Measurements from ENCODE around the gene PTPRT. TPM values are rescaled to one million over a fixed set of nuclear protein-coding genes. Genes with fewer than 3 reads are reported as not detected.

The PTPRT gene
- total RNA-seq, 2 experiments from 2014 or later: not detected

GRCh38 chr20:42790111-42790510 lies 399.6 kb downstream of the PTPRT start:
- no peak for DNase-seq
- H3K9me3 Mint-ChIP-seq: peaks cover 7% of the 10 kb centered on the region
- H3K27me3 Mint-ChIP-seq: no peaks in the 10 kb centered on the region
- CTCF ChIA-PET: no interaction called here
- POLR2A ChIA-PET: no interaction called here
- no peak overlapping the region for H3K4me3 Mint-ChIP-seq
- no peaks in the 10 kb centered on the region for H3K4me1 Mint-ChIP-seq
- no peak overlapping the region for H3K27ac Mint-ChIP-seq
- H3K36me3 Mint-ChIP-seq (ENCODE audit: low read depth): no peaks in the 10 kb centered on the region

GRCh38 chr20:42788707-42789106 lies 401.0 kb downstream of the PTPRT start:
- no peak for DNase-seq
- Mint-ChIP-seq H3K36me3 (ENCODE audit: low read depth) (no peaks in the 10 kb centered on the region), H3K27ac (no peak overlapping the region), H3K27me3 (no peaks in the 10 kb centered on the region), H3K4me1 (no peaks in the 10 kb centered on the region), H3K9me3 (peaks cover 7% of the 10 kb centered on the region), H3K4me3 (no peak overlapping the region)
- CTCF ChIA-PET: interaction anchor here (0.6 kb wide), 1 partner anchor 701 kb away, joined by 5 read pairs; no protein-coding TSS in a partner anchor
- POLR2A ChIA-PET: no interaction called here

GRCh38 chr20:42785041-42785440 lies 404.7 kb downstream of the PTPRT start:
- Mint-ChIP-seq H3K9me3 (peaks cover 3% of the 10 kb centered on the region), H3K4me1 (no peaks in the 10 kb centered on the region), H3K27ac (no peak overlapping the region), H3K27me3 (no peaks in the 10 kb centered on the region), H3K36me3 (ENCODE audit: low read depth) (no peaks in the 10 kb centered on the region), H3K4me3 (no peak overlapping the region)
- DNase-seq: no peak
- CTCF ChIA-PET: no interaction called here
- POLR2A ChIA-PET: no interaction called here

- no peak for DNase-seq
- no peaks in the 10 kb centered on the region for H3K36me3 Mint-ChIP-seq (ENCODE audit: low read depth)
- CTCF ChIA-PET: no interaction called here
- no peak overlapping the region for H3K4me3 Mint-ChIP-seq
- H3K4me1 Mint-ChIP-seq: no peaks in the 10 kb centered on the region
- H3K27ac Mint-ChIP-seq: no peak overlapping the region
- no peaks in the 10 kb centered on the region for H3K27me3 Mint-ChIP-seq
- H3K9me3 Mint-ChIP-seq: no peaks in the 10 kb centered on the region
- POLR2A ChIA-PET: no interaction called here
Measured at GRCh38 chr20:42779216-42779615, 410.5 kb downstream of the PTPRT start.

- H3K4me1 Mint-ChIP-seq: no peaks in the 10 kb centered on the region
- peaks cover 11% of the 10 kb centered on the region for H3K9me3 Mint-ChIP-seq
- H3K4me3 Mint-ChIP-seq: no peak overlapping the region
- ChIA-PET POLR2A (no interaction called here), CTCF (no interaction called here)
- H3K36me3 Mint-ChIP-seq (ENCODE audit: low read depth): no peaks in the 10 kb centered on the region
- no peak for DNase-seq
- no peaks in the 10 kb centered on the region for H3K27me3 Mint-ChIP-seq
- no peak overlapping the region for H3K27ac Mint-ChIP-seq
Measured at GRCh38 chr20:42775866-42776265, 413.8 kb downstream of the PTPRT start.

- no peak overlapping the region for H3K27ac Mint-ChIP-seq
- no peak overlapping the region for H3K4me3 Mint-ChIP-seq
- DNase-seq: no peak
- peaks cover 11% of the 10 kb centered on the region for H3K9me3 Mint-ChIP-seq
- H3K36me3 Mint-ChIP-seq (ENCODE audit: low read depth): no peaks in the 10 kb centered on the region
- ChIA-PET CTCF (no interaction called here), POLR2A (no interaction called here)
- H3K4me1 Mint-ChIP-seq: no peaks in the 10 kb centered on the region
- no peaks in the 10 kb centered on the region for H3K27me3 Mint-ChIP-seq
Measured at GRCh38 chr20:42775037-42775436, 414.7 kb downstream of the PTPRT start.

GRCh38 chr20:42763015-42763414 lies 426.7 kb downstream of the PTPRT start:
- no peaks in the 10 kb centered on the region for H3K36me3 Mint-ChIP-seq (ENCODE audit: low read depth)
- H3K4me1 Mint-ChIP-seq: no peaks in the 10 kb centered on the region
- no peak for DNase-seq
- POLR2A ChIA-PET: no interaction called here
- no peak overlapping the region for H3K4me3 Mint-ChIP-seq
- CTCF ChIA-PET: no interaction called here
- H3K27me3 Mint-ChIP-seq: no peaks in the 10 kb centered on the region
- H3K9me3 Mint-ChIP-seq: peaks cover 3% of the 10 kb centered on the region
- H3K27ac Mint-ChIP-seq: no peak overlapping the region

GRCh38 chr20:42756991-42757390 lies 432.7 kb downstream of the PTPRT start:
- DNase-seq: no peak
- Mint-ChIP-seq H3K4me1 (no peaks in the 10 kb centered on the region), H3K36me3 (ENCODE audit: low read depth) (no peaks in the 10 kb centered on the region), H3K27me3 (no peaks in the 10 kb centered on the region), H3K4me3 (no peak overlapping the region), H3K9me3 (peaks cover 3% of the 10 kb centered on the region), H3K27ac (no peak overlapping the region)
- ChIA-PET POLR2A (no interaction called here), CTCF (no interaction called here)

GRCh38 chr20:42754706-42755105 lies 435.0 kb downstream of the PTPRT start:
- Mint-ChIP-seq H3K36me3 (ENCODE audit: low read depth) (no peaks in the 10 kb centered on the region), H3K9me3 (peaks cover 5% of the 10 kb centered on the region), H3K27me3 (no peaks in the 10 kb centered on the region), H3K27ac (no peak overlapping the region), H3K4me1 (no peaks in the 10 kb centered on the region), H3K4me3 (no peak overlapping the region)
- CTCF ChIA-PET: no interaction called here
- POLR2A ChIA-PET: no interaction called here
- no peak for DNase-seq

GRCh38 chr20:42752620-42753019 lies 437.1 kb downstream of the PTPRT start:
- ChIA-PET POLR2A (no interaction called here), CTCF (no interaction called here)
- no peaks in the 10 kb centered on the region for H3K4me1 Mint-ChIP-seq
- H3K36me3 Mint-ChIP-seq (ENCODE audit: low read depth): no peaks in the 10 kb centered on the region
- H3K4me3 Mint-ChIP-seq: no peak overlapping the region
- no peaks in the 10 kb centered on the region for H3K27me3 Mint-ChIP-seq
- DNase-seq: no peak
- H3K27ac Mint-ChIP-seq: no peak overlapping the region
- H3K9me3 Mint-ChIP-seq: peaks cover 4% of the 10 kb centered on the region

GRCh38 chr20:42749556-42749955 lies 440.1 kb downstream of the PTPRT start:
- ChIA-PET CTCF (no interaction called here), POLR2A (no interaction called here)
- H3K36me3 Mint-ChIP-seq (ENCODE audit: low read depth): no peaks in the 10 kb centered on the region
- no peak overlapping the region for H3K4me3 Mint-ChIP-seq
- no peaks in the 10 kb centered on the region for H3K27me3 Mint-ChIP-seq
- H3K27ac Mint-ChIP-seq: no peak overlapping the region
- H3K9me3 Mint-ChIP-seq: peaks cover 8% of the 10 kb centered on the region
- H3K4me1 Mint-ChIP-seq: no peaks in the 10 kb centered on the region
- DNase-seq: no peak

- ChIA-PET POLR2A (no interaction called here), CTCF (no interaction called here)
- no peak overlapping the region for H3K4me3 Mint-ChIP-seq
- no peaks in the 10 kb centered on the region for H3K36me3 Mint-ChIP-seq (ENCODE audit: low read depth)
- H3K27ac Mint-ChIP-seq: no peak overlapping the region
- no peak for DNase-seq
- H3K9me3 Mint-ChIP-seq: peaks cover 11% of the 10 kb centered on the region
- no peaks in the 10 kb centered on the region for H3K27me3 Mint-ChIP-seq
- H3K4me1 Mint-ChIP-seq: no peaks in the 10 kb centered on the region
Measured at GRCh38 chr20:42747765-42748411, 441.8 kb downstream of the PTPRT start.

GRCh38 chr20:42744756-42745465 lies 444.8 kb downstream of the PTPRT start:
- no peaks in the 10 kb centered on the region for H3K36me3 Mint-ChIP-seq (ENCODE audit: low read depth)
- H3K9me3 Mint-ChIP-seq: peaks cover 23% of the 10 kb centered on the region
- H3K4me1 Mint-ChIP-seq: no peaks in the 10 kb centered on the region
- no peak overlapping the region for H3K27ac Mint-ChIP-seq
- H3K4me3 Mint-ChIP-seq: no peak overlapping the region
- POLR2A ChIA-PET: no interaction called here
- CTCF ChIA-PET: no interaction called here
- H3K27me3 Mint-ChIP-seq: no peaks in the 10 kb centered on the region
- DNase-seq: no peak

GRCh38 chr20:42742926-42743325 lies 446.8 kb downstream of the PTPRT start:
- no peak overlapping the region for H3K27ac Mint-ChIP-seq
- no peak overlapping the region for H3K4me3 Mint-ChIP-seq
- H3K36me3 Mint-ChIP-seq (ENCODE audit: low read depth): no peaks in the 10 kb centered on the region
- H3K9me3 Mint-ChIP-seq: peaks cover 20% of the 10 kb centered on the region
- no peak for DNase-seq
- ChIA-PET POLR2A (no interaction called here), CTCF (no interaction called here)
- H3K27me3 Mint-ChIP-seq: no peaks in the 10 kb centered on the region
- H3K4me1 Mint-ChIP-seq: no peaks in the 10 kb centered on the region

All from activated CD4-positive, alpha-beta memory T cell treated with anti-CD3 and anti-CD28 coated beads, Interleukin-2, amount 10 ng/mL, durations not matched to agents 7 days and 5 days (primary cell).